HepG2 (cell line): Measurements from ENCODE around the gene MAEA. TPM values are rescaled to one million over a fixed set of nuclear protein-coding genes. Genes with fewer than 3 reads are reported as not detected.

Source experiments
- AGO2 ChIP-seq: fragments of 200-400 bp; formaldehyde crosslinking; optimal IDR thresholded peaks from 2 replicates; pipeline ENCODE3; 2017; ENCODE audit warnings: mild to moderate bottlenecking, low read depth, low read length, moderate library complexity
- ATF2 ChIP-seq: sonication (generic); formaldehyde crosslinking; IDR thresholded peaks from 2 replicates; pipeline ENCODE4 v1.4.0; 2020; ENCODE audit warnings: missing genetic modification reagents
- DMAP1 ChIP-seq: IDR thresholded peaks from 2 replicates; pipeline ENCODE4 v1.6.1; 2016
- MYC ChIP-seq: sonication (generic); formaldehyde crosslinking; IDR thresholded peaks from 2 replicates; pipeline ENCODE4 v1.9.0; 2021; ENCODE audit warnings: missing genetic modification reagents, borderline replicate concordance
- PCBP1 ChIP-seq: fragments of 200-400 bp; formaldehyde crosslinking; IDR thresholded peaks from 2 replicates; pipeline ENCODE4 v1.6.1; 2017; ENCODE audit warnings: mild to moderate bottlenecking, low read depth, low read length, borderline replicate concordance
- RARA ChIP-seq: IDR thresholded peaks from 2 replicates; pipeline ENCODE4 v1.6.1; 2016; ENCODE audit warnings: missing genetic modification reagents, missing compliant biosample characterization
- RBFOX2 ChIP-seq: fragments of 200-400 bp; formaldehyde crosslinking; IDR thresholded peaks from 2 replicates; pipeline ENCODE4 v1.6.1; 2017; ENCODE audit warnings: low read depth, mild to moderate bottlenecking, low read length
- ZNF350 ChIP-seq: sonication (generic); formaldehyde crosslinking; IDR thresholded peaks from 2 replicates; pipeline ENCODE4 v1.4.0; 2020; ENCODE audit warnings: mild to moderate bottlenecking, low read depth, missing genetic modification reagents, borderline replicate concordance
- ZNF703 ChIP-seq: sonication (generic); formaldehyde crosslinking; IDR thresholded peaks from 2 replicates; pipeline ENCODE4 v1.5.1; 2020; ENCODE audit warnings: missing genetic modification reagents, mild to moderate bottlenecking, moderate library complexity, borderline replicate concordance
- polyA plus RNA-seq, 8 experiments: library from polyadenylated mRNA; depleted of rRNA in 3 of 8; stranded (reverse) in 7 of 8; unstranded in 1 of 8; fragments of >200 nt; fragmentation: Illumina TruSeq in 4 of 8; extraction: Trizol in 4 of 8; gene quantifications; 2 replicates each; pipeline versions ENCODE4 v1.2.1 to v1.2.3, GENCODE V29; 2011 to 2016; ENCODE audit warnings: low read depth in 4 of 8, missing spikeins in 1 of 8, mixed read lengths in 1 of 8; ENCODE audit not compliant: insufficient read depth in 1 of 8
- total RNA-seq, 5 experiments: library from RNA; depleted of rRNA; stranded (reverse); fragments of >200 nt; fragmentation: Illumina TruSeq; extraction: Trizol; gene quantifications; 2 replicates each; pipeline ENCODE4 v1.2.3, GENCODE V29; 2016; ENCODE audit warnings: low read depth in 1 of 5
- TF ChIP-seq, protein P1 (sequence below): sonication (generic); formaldehyde crosslinking; IDR thresholded peaks from 2 replicates; pipeline ENCODE4 v1.5.1; 2020; ENCODE audit warnings: mild to moderate bottlenecking, missing genetic modification reagents, moderate library complexity
- TF ChIP-seq, protein P2 (sequence below): sonication (generic); formaldehyde crosslinking; IDR thresholded peaks from 2 replicates; pipeline ENCODE4 v1.4.0; 2020; ENCODE audit warnings: mild to moderate bottlenecking, missing genetic modification reagents
- TF ChIP-seq, protein P3 (sequence below): sonication (generic); formaldehyde crosslinking; IDR thresholded peaks from 2 replicates; pipeline ENCODE4 v1.5.1; 2020; ENCODE audit warnings: mild to moderate bottlenecking, moderate library complexity, missing genetic modification reagents

Gene MAEA
- total and polyA plus RNA-seq, 2 of the 13 experiments (the other 11 are each of a cell fraction or from before 2014, with no cell fraction given), result 52.0 to 57.1 TPM

- TF ChIP-seq, protein P1, sequence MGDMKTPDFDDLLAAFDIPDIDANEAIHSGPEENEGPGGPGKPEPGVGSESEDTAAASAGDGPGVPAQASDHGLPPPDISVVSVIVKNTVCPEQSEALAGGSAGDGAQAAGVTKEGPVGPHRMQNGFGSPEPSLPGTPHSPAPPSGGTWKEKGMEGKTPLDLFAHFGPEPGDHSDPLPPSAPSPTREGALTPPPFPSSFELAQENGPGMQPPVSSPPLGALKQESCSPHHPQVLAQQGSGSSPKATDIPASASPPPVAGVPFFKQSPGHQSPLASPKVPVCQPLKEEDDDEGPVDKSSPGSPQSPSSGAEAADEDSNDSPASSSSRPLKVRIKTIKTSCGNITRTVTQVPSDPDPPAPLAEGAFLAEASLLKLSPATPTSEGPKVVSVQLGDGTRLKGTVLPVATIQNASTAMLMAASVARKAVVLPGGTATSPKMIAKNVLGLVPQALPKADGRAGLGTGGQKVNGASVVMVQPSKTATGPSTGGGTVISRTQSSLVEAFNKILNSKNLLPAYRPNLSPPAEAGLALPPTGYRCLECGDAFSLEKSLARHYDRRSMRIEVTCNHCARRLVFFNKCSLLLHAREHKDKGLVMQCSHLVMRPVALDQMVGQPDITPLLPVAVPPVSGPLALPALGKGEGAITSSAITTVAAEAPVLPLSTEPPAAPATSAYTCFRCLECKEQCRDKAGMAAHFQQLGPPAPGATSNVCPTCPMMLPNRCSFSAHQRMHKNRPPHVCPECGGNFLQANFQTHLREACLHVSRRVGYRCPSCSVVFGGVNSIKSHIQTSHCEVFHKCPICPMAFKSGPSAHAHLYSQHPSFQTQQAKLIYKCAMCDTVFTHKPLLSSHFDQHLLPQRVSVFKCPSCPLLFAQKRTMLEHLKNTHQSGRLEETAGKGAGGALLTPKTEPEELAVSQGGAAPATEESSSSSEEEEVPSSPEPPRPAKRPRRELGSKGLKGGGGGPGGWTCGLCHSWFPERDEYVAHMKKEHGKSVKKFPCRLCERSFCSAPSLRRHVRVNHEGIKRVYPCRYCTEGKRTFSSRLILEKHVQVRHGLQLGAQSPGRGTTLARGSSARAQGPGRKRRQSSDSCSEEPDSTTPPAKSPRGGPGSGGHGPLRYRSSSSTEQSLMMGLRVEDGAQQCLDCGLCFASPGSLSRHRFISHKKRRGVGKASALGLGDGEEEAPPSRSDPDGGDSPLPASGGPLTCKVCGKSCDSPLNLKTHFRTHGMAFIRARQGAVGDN (CRISPR knock-in tag), result peak; percentile 60
- 0 out of 2 replicates have a peak, but pooled peaks have one; percentile 14 for TF ChIP-seq DMAP1
- 0 out of 2 replicates have a peak, but pooled peaks have one; percentile 5 for TF ChIP-seq RBFOX2
- no peak for TF ChIP-seq RARA (CRISPR knock-in tag)
- peak; percentile 64 for TF ChIP-seq AGO2
- TF ChIP-seq ZNF350 (CRISPR knock-in tag), result no peak
- peak; percentile 72; the same call in 1 of the 2 replicates for TF ChIP-seq ZNF703 (CRISPR knock-in tag)
- TF ChIP-seq, protein P2, sequence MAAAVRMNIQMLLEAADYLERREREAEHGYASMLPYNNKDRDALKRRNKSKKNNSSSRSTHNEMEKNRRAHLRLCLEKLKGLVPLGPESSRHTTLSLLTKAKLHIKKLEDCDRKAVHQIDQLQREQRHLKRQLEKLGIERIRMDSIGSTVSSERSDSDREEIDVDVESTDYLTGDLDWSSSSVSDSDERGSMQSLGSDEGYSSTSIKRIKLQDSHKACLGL, result peak; percentile 17; the same call in 1 of the 2 replicates
- TF ChIP-seq, protein P3, sequence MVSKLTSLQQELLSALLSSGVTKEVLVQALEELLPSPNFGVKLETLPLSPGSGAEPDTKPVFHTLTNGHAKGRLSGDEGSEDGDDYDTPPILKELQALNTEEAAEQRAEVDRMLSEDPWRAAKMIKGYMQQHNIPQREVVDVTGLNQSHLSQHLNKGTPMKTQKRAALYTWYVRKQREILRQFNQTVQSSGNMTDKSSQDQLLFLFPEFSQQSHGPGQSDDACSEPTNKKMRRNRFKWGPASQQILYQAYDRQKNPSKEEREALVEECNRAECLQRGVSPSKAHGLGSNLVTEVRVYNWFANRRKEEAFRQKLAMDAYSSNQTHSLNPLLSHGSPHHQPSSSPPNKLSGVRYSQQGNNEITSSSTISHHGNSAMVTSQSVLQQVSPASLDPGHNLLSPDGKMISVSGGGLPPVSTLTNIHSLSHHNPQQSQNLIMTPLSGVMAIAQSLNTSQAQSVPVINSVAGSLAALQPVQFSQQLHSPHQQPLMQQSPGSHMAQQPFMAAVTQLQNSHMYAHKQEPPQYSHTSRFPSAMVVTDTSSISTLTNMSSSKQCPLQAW (CRISPR knock-in tag), result peak; percentile 49; the same call in 1 of the 2 replicates
- 0 out of 2 replicates have a peak, but pooled peaks have one; percentile 11 for TF ChIP-seq MYC (CRISPR knock-in tag)
- 0 out of 2 replicates have a peak, but pooled peaks have one; percentile 10 for TF ChIP-seq PCBP1
- TF ChIP-seq ATF2 (CRISPR knock-in tag), result no peak
These were observed 42.5 kb upstream of the MAEA start (continued) for GRCh38 chr4:1246901-1247863.
